Measurements from ENCODE around the gene FHIT.

FHIT gene

DNA sequence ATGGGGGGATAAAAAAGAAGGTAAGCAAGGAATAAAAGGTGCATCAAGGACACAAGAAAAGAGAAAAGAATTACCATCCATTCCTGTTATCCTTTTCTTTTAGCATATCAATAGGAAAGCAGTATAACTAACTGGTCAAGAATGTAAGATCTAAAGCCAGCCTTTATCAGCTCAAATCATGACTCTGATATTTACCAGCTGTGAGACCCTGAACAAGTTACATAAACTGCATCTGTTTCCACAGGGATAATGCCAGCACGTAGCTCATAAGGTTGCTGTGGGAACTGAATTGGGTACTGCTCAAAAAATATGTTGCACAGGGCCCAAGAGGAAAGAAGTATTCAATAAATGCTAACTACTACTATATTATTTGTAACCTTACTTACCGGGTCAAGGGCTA lies 1109.2 kb downstream of the FHIT start:
- peak; percentile 59; the same call in 1 of the 2 replicates for TF ChIP-seq GATA2 (IDR thresholded peaks at IDR 0.05; ENCODE audit: low read depth, low read length)
- TF ChIP-seq GATA3 (IDR thresholded peaks at IDR 0.05; ENCODE audit: low read depth, low read length) = peak; percentile 54; the same call in 1 of the 2 replicates

DNA sequence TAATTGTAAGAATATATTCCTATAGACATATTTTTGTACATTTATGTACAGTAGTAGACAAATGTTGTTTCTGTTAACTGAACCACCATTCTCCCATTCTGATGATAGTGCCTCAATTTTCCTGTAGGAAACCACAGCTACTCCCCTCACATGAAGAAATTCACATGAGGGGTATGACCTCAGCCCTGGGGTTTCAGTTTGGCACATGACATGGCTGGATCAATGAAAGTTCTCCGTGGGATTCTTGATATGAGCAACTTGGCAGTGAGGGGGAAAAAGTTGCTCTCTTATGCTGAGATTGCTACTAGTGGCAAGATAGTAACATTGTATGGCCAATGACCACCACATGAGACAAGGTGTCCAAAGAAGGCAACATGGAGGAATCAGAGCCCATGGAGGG lies 1111.1 kb downstream of the FHIT start:
- no peak for TF ChIP-seq GATA2 (IDR thresholded peaks at IDR 0.05; ENCODE audit: low read depth, low read length)
- no peak for TF ChIP-seq GATA3 (IDR thresholded peaks at IDR 0.05; ENCODE audit: low read depth, low read length)

DNA sequence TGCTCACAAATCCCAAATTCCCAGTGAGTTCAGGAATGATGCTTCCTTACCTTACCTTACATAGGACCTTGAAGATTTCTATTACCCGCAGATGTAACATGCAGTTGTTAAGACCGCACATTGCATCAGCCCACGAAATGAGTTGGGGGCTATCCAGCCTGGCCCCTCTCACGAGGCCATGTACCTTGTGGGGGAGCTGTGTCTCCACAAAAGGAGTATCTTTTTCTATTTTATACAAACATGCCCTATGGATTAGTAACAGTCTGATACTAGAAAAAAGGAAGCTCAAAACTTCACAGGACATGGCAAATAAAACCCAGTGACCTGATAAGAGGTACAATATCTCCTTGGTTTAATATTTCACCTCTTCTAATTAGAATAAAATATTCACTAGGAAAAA lies 1114.7 kb downstream of the FHIT start:
- no peak for TF ChIP-seq GATA3 (IDR thresholded peaks at IDR 0.05; ENCODE audit: low read depth, low read length)
- TF ChIP-seq GATA2 (IDR thresholded peaks at IDR 0.05; ENCODE audit: low read depth, low read length) = no peak

DNA sequence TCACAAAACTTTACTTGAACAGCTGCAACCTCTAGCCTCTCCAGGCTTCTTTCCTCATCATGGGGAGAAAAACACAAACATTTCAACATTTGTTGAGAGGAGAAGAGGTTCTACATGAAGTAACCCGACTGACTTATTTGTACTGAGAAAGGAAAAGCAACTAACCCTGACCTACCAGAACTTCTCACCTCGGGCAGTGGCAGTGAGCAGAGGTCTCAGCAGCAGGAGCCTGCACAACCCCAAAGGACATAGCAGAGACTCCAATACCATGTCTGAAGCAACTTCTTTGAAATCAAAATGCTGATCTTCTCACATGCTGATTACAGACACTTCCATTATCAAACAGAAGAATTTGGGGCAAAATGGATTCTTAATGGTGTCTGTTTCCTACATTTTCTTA lies 1115.8 kb downstream of the FHIT start:
- no peak for TF ChIP-seq GATA3 (IDR thresholded peaks at IDR 0.05; ENCODE audit: low read depth, low read length)
- no peak for TF ChIP-seq GATA2 (IDR thresholded peaks at IDR 0.05; ENCODE audit: low read depth, low read length)

DNA sequence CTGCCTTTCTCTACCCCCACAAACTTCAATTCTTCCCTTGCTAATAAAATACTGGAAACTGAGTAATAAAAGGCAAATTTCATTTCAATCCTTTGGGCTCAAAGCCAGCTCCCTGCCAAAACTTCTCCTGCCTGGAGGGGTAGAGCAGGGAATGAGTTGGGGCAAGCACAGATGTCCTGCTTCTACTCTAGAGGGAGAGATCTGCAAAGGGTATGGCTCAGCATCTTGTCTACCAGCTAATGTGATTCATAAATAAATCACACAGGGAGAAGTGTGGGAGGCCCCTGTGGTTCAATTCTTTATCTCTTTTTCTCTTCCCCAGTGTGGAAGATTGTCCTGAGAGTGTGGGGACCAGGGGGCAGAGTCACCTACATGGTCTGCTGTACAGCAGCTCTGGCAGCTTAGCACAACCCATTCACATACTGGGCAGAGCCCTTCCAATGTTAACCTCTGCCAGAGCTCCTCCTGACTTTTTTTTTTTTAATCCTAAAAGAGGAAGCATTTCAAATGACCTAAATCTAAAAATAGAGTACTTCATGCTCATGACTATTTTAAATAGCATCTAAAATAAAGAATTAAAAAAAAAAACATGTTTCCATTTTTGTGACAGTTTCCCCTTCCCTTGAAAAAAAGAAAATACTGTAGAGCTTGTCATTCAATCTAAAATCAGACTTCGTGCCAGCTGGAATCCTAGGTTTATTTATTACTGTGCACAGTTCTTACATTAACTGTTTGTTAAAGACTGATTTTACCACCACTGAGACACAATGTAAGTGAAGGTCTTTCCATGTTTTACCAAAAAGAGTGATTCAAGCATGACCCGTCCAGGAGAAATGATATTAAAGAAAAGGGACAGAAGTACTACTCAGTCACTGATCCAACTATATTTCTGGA lies 1117.7 kb downstream of the FHIT start:
- TF ChIP-seq GATA3 (IDR thresholded peaks at IDR 0.05; ENCODE audit: low read depth, low read length) (no peak), GATA2 (IDR thresholded peaks at IDR 0.05; ENCODE audit: low read depth, low read length) (no peak)

DNA sequence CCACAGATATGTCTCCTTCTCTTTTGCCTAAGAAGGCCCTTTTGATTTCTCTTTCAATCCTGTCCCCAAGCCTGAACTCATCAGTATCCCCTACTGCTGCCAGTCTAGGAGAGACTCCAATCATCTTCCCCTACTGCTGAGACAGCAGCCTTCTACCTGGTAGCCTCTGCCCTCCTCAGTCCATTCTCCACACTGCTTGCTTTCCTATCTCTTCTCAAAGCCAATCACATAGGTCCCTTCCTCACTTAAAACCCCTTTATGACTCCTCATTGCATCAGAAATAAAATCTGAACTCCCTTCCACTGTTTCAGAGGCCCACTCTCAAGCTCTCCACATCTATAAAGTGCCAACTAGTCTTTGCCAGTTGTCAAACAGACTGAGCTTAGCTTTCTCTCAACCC lies 1119.6 kb downstream of the FHIT start:
- TF ChIP-seq GATA2 (IDR thresholded peaks at IDR 0.05; ENCODE audit: low read depth, low read length) (no peak), GATA3 (IDR thresholded peaks at IDR 0.05; ENCODE audit: low read depth, low read length) (no peak)

DNA sequence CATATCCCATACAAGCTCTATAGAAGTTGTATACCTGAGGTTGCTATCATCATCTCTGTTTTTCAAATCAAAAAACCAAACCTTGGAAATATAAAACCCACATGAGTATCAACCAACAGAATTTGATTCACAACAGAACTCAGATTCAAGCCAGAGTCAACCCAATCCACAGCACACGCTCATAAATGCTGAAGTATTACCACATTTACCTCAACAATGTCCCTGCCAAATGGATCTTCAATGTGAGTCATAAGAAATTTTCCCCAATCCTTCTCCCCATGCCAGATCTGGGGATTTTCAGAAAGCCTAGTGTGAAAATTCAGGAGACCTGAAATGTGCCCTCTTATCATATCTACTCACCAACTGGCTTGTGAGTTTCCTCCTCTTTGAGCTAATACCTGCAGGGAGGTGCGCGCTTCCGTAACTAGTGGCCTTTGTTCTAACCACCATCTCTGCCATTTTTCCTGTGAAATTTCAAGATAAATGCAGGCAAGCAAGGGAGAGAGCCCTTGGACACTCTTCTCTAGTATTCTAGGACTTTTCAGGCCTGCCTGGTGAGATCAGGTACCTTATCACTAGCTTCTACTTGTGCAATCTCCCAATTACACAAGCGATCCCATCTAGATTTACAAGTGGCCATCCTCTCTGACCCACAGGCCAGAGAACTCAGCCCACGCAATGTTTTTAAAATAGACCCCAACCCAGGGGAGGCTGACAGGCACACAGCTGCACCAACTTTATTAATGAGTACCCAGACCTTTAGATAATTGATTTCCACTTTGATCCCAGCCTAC lies 1124.5 kb downstream of the FHIT start:
- TF ChIP-seq GATA3 (IDR thresholded peaks at IDR 0.05; ENCODE audit: low read depth, low read length) (no peak), GATA2 (IDR thresholded peaks at IDR 0.05; ENCODE audit: low read depth, low read length) (no peak)

DNA sequence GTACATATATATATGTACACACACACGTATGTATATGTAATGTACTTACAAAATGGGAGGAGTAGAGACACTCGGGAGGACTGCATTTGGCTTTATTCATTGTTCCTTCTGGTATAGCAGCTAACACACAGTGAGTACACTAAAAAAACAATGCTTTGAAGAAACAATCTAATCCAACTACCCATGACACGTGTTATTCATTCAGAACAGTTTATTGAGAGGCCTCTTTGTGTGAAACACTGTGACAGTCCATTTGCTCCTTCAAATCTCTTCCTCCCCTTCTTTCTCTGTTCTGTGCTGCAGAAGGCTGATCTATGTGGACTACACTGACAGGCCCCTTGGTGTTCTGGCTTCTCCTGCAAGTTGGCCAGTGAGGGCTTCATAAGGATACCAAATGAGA lies 1125.6 kb downstream of the FHIT start:
- TF ChIP-seq GATA2 (IDR thresholded peaks at IDR 0.05; ENCODE audit: low read depth, low read length) (no peak), GATA3 (IDR thresholded peaks at IDR 0.05; ENCODE audit: low read depth, low read length) (no peak)

DNA sequence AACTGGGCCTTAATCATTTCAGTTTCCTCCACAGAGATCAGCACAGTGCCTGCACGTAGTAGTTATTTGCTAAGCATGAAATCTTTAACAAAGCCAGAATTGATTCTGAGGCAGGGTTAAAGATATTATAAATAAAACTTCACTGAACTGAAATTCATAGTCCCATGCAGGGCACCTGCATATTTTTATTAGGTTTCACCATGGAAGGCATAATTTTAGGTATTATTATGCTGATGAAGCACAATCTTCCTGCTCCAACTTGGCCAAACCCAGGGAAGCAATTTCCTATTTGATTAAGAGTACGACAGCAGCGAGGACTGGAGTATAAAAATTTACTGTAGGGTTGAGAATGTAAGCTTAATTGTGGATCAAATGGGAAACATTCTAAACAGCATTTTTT lies 1131.0 kb downstream of the FHIT start:
- TF ChIP-seq GATA2 (IDR thresholded peaks at IDR 0.05; ENCODE audit: low read depth, low read length) (no peak), GATA3 (IDR thresholded peaks at IDR 0.05; ENCODE audit: low read depth, low read length) (no peak)

DNA sequence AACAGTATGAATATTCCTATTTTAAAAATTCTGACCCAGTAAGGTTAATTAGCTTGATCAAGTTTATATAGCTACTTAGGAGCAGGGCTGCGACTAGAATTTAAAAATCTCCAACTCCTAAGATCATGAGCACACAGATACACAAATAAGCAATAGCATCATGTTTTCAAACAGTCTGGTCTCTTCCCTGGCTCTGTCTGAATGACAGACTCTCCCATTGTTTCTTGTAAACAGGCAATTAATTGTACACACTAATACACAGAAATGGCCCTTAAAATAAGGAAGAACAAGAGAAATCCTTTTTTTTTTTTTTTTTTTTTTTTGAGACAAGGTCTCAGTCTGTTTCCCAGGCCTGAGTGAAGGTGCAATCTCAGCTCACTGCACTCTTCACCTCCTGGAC lies 1137.1 kb downstream of the FHIT start:
- TF ChIP-seq GATA3 (IDR thresholded peaks at IDR 0.05; ENCODE audit: low read depth, low read length) (no peak), GATA2 (IDR thresholded peaks at IDR 0.05; ENCODE audit: low read depth, low read length) (no peak)

DNA sequence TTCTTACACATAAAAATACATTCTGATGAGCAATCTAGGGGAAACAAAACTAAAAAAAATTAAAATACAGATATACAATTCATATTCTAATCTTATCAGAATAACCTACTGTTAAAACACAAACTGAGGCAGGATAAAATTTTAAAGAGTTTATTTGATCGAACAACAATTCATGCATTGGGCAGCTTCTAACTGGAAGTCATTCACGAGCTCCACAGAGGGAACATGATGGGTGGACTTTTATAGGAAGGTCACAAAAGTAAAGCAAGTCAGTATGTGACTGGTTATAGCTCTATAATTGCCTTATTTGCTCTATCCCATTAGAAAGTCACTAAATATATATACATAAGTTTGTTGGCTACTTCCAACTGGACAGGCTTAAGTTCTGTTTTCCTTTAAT lies 1144.0 kb downstream of the FHIT start:
- TF ChIP-seq GATA3 (IDR thresholded peaks at IDR 0.05; ENCODE audit: low read depth, low read length) = no peak
- no peak for TF ChIP-seq GATA2 (IDR thresholded peaks at IDR 0.05; ENCODE audit: low read depth, low read length)

DNA sequence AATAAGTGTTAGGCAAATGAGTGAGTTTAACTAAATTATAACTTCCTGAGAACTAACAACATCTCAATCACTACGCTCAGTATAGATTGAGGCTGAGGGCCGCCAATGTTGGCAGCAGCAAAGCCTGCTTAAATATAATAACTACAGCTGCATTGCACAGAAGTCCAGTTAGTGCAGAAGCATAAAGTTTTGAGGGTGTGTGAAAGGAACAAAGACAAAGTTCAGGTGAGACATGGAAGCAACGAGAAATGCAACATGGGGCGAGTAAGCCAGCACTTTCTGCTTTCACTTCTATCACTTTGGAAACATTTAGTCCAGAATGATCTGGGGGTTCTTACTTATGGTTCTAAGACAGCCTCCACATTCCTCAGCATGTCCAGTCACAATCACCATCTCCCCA lies 1149.1 kb downstream of the FHIT start:
- TF ChIP-seq GATA2 (IDR thresholded peaks at IDR 0.05; ENCODE audit: low read depth, low read length) (no peak), GATA3 (IDR thresholded peaks at IDR 0.05; ENCODE audit: low read depth, low read length) (no peak)

DNA sequence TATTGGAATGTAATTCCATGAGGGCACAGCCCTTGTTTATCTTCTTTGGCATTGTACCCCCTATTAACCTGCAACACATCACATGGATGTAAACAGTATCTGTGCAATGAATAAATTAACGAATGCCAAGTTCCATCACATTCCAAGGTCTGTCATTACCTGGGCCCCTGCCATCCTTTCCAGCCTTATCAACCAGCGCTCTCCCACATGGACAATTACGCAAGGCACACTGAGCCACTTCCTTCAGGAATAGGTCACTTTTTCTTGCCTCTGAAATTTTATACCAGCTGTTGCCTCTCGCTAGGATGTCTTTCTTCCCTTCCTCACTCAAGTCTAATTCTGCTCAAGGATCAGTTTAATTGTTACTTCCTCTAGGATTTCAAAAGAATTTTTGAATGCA lies 1149.6 kb downstream of the FHIT start:
- no peak for TF ChIP-seq GATA3 (IDR thresholded peaks at IDR 0.05; ENCODE audit: low read depth, low read length)
- TF ChIP-seq GATA2 (IDR thresholded peaks at IDR 0.05; ENCODE audit: low read depth, low read length) = no peak

DNA sequence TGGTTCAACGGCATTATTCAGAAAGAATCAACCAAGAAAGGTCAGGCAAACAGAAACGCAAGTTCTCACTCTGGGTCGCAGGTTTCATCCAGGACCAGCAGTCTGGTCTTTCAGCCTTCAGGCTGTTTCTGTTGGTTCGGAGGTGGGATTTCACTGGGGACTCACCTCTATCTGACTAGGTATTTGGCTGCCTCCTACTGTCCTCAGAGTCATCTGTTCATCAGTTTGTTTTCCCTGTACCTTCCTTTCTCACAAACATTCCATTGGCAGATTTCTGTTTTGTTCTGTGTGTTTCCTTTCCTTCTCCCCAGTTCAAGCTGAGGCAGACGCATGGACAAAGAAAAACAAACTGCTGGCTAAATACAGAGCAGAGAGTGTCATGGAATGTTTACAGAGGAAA lies 1154.8 kb downstream of the FHIT start:
- TF ChIP-seq GATA2 (IDR thresholded peaks at IDR 0.05; ENCODE audit: low read depth, low read length) (no peak), GATA3 (IDR thresholded peaks at IDR 0.05; ENCODE audit: low read depth, low read length) (no peak)

DNA sequence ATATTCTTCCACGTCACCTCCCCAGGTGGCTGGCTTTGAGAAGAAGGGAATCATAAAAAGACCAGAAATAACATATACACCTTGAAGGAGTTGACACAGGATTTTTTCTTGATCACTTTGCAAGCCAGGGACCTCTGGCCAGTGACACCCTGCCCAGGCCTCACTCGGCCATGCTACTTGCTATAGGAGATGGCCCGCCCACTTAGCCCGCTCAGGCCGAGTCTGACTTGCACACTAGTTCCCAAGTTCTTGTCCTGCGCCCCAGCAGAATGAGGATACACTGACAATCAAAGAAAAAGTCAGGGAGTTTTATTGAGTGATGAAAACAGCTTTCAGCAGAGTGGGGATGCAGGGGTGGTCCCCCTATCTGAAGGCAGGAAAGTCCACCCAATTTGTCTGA lies 1155.3 kb downstream of the FHIT start:
- no peak for TF ChIP-seq GATA2 (IDR thresholded peaks at IDR 0.05; ENCODE audit: low read depth, low read length)
- no peak for TF ChIP-seq GATA3 (IDR thresholded peaks at IDR 0.05; ENCODE audit: low read depth, low read length)

All from SH-SY5Y (cell line).